Activated CD4-positive, alpha-beta T cell treated with anti-CD3 and anti-CD28 coated beads, Interleukin-2, Interleukin-4, amounts not matched to agents 100 ng/mL and 50 ng/mL, durations not matched to agents 16 hours and 8 hours (primary cell): ENCODE results near the gene TOM1L2.
"Not testable (repeated sequence)": the region's sequence is repeated elsewhere in the genome, so short reads cannot be mapped to it uniquely, and the experiment has no call there.

ENCODE experiments used
- DNase-seq: peaks from one replicate; pipeline ENCODE4 v3.0.0-alpha.2; 2020; ENCODE audit warnings: low spot score

TOM1L2 gene

DNA sequence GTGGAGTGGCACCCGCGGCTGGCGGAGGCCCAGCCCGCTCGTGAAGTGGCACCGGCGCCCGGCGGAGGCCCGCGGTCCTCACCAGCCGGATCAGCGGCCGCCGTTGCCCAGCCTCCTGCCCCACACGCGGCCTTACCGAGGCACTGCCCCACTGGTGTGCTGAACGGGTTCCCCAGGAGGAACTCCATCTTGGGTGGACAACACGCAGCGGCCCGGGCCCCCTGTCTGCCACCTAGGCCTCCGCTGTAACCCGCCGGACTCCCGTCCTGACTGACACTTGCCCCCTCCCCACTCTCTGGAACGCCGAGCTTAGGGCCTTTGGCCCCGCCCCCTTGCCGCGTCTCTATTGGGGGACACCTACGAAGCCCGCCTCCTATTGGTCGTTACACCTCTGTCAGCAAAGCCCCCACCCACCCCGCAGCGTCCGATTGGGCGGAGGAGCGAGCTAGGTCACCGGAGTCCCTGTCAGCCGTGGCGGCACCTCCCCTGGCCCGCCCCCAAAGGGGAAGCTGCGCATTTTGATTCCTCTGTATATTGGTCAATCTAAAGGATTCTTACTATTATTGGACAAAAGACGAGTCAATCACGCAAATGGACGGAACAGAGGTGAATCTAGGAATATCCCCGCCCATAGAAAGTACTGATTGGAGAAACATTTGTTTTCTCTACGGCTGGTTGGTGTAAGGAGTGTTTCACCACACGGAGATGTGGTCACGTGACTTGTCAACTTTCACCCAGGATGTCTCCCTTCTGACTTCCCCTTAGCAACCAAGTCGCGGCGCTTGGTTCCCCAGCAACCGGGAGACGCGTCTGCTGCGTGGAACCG, at the start of gene TOM1L2, which contains the start of gene DRC3:
TOM1L2 (minus strand) TSS at position 275 of the 826 bp plus-strand sequence; CDS start at position 188, 87 bp downstream.
DRC3 (plus strand) TSS at position 737 of the 826 bp plus-strand sequence. CDS start 4,737 bp downstream, outside the sequence.
- peak; percentile 100 for DNase-seq

- no peak for DNase-seq
These were observed 49.2 kb upstream of the TOM1L2 start for GRCh38 chr17:18021372-18021771.

DNA sequence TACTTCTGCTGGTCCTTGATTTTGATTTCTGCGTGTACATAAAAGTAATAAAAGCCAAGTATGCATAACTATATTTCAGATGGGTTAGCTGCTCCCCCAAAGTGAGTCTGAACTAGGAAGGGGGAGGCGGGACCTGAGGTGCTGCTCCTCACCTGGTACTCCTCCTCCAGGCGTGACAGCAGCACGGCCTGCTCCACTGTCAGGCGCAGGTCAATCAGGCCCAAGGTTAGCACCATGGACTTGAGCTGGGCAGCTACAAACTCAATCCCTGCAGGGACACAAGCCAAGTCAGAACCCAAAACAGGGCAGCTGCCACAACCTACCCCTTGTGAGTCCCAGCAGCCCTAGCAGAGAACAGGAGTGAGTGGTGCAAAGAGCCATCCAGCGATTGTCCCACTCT, 48.8 kb upstream of the TOM1L2 start:
- no peak for DNase-seq

GRCh38 chr17:18019838-18020154, 47.6 kb upstream of the TOM1L2 start:
- DNase-seq, result no peak

DNA sequence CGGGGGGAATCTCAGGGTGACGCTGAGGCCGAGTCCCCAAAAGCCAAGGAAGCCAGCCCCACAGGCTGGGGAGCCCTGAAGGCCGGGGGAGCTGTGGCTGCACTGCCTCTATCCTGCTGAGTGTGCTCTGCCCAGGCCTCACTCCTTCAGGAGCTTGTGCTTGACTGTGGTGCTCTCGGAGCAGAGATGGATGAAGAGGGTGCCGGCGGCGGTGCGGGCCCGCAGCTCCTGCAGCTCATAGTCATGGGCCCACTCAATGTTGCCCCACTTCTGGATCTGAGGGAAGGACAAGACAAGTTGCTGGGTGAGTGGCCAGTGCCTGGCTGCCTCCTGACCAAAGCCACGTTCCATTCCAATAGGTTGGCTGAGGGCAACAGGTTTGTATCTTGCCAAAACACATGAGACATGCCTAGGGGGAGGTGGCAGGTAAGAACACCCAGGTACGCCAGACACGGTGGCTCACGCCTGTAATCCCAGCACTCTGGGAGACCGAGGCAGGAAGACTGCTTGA, 46.3 kb upstream of the TOM1L2 start:
- DNase-seq, result no peak

DNA sequence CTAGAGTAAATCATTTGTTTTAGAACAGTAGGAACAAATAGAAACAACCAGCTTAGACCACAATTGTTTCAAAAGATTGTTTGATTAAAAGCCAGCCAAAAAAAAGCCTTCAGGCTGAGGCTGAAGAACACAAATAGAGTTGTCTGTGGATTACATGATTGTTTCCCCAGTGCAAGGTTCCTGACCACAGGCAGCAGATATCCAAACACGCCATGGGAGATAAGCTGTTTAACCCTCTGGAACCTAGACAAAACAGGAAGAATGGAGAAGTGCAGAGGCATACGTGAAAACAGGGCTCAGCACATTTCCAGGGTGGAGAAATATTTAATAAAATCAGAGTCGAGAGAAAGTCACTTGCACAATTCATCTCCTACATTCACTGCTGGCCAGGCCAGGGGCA, 45.8 kb upstream of the TOM1L2 start:
- DNase-seq, result no peak

DNA sequence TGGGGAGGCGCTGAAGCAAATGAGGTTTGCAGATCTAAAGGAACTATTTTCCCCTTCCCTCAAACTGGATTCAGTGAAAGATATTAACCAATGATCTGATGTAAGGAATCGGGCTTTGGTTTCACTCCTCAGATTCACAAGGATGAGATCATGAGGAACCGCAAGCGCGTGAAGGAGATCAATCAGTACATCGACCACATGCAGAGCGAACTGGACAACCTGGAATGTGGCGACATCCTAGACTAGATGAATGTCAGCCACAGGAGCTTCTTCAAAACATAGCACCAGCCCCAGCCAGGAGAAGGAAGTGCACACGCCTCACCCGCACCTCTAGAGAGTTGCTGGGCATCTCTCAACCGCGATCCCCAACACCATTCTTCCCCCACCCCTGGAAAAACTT, 44.2 kb upstream of the TOM1L2 start:
- no peak for DNase-seq

GRCh38 chr17:18015593-18015992, 43.4 kb upstream of the TOM1L2 start:
- no peak for DNase-seq

DNA sequence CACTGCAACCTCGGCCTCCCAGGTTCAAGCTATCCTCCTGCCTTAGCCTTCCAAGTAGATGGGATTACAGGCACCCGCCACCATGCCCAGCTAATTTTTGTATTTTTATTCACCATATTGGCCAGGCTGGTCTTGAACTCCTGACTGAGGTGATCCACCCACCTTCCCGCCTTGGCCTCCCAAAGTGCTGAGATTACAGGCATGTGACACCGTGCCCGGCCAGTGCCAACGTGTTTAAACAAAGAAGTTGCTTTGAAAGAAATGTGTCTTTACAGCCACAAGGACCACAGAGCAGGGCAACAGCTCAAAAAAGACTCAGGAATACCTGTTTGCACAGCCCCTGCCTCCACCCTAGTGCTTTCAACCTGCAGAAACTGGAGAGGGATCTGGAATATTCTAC, 41.8 kb upstream of the TOM1L2 start:
- no peak for DNase-seq

GRCh38 chr17:18011286-18011685, 39.1 kb upstream of the TOM1L2 start:
- no peak for DNase-seq

GRCh38 chr17:18009609-18010420, 37.6 kb upstream of the TOM1L2 start:
- DNase-seq, result no peak

DNA sequence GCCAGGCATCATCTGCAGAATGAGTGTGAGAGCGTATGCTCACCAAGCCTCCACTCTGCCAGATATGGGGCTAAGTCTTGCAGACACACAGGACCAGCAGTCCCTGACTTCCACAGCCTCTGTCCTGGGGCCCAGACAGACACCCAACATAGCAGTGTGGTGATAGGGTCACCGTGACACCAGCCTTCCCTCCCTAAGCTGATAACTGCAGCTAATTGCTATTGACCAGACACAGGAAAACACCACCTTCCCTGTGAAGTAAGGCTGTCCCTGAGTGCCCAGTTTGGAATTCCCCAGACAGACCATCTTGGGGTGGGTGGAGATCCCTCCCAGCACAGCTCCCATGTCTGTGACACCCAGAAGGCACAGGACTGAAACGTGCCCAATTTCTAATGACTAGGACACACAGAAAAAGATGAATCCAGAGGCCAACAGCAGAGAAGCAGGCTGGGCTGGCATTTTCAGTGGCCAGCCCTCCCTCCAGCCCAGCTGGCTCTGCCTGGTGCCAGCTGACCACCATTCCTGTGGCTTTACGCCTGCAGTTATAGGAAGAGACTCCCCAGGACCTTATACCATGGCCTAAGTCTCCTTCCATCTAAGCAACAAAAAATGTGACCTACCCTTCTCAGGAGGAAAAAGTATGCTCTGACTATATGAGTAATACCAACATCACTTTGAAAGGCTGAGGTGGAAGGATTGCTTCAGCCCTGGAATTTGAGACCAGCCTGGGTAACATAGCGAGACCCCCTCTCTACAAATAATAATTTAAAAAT, 36.5 kb upstream of the TOM1L2 start:
- no peak for DNase-seq

DNA sequence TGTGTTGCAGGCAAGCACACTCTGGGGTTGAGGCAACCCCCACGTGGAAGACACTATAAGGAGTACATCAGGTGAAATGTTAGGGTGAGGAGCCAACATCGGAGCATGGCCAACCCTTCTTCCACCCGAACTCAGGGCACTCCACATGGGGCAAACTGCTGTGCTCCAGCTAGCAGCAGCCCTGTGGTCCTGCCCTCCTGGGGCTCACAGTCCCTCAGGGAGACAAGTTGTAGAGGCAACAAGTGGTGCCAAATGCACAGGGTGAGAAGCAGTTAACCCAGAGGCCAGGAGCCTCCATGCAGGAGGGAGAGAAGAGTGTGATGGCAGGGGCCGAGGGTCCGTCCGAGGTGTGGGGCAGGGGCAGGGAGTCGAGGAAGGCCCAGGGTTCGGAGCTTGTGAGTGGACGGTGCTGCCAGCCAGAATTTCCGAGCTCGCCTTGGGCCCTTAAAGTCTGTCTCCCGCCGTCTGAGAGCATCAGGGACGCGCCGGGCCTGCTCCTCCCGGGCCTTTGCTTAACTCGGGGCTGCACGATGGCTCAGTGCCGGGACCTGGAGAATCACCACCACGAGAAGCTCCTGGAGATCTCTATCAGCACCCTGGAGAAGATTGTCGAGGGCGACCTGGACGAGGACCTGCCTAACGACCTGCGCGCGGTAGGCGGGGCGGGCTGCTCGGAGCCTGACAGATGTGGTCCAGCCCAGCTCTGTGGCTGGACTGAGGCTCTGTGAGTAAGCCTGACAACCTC, 34.5 kb upstream of the TOM1L2 start:
- DNase-seq, result no peak

DNA sequence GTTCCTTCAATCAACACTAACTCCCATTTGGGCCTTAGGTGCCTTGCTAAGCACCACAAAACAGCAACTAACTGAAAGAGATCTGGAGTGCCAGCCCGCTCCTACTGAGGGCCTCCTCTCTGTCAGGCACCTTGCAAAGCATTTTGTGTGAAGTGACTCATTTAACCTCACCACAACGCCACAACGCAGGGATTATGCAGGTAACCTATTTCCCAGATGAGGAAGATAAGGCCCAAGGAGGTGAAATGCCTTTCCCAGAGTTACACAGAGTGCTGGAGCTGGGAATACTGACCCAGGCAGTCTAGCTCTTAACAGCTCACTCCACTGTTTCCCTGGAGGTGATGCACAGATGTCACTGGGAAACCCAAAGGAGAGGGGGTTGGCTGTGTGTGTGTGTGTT, 33.3 kb upstream of the TOM1L2 start:
- no peak for DNase-seq

GRCh38 chr17:18004884-18005305, 32.7 kb upstream of the TOM1L2 start:
- DNase-seq, result no peak

DNA sequence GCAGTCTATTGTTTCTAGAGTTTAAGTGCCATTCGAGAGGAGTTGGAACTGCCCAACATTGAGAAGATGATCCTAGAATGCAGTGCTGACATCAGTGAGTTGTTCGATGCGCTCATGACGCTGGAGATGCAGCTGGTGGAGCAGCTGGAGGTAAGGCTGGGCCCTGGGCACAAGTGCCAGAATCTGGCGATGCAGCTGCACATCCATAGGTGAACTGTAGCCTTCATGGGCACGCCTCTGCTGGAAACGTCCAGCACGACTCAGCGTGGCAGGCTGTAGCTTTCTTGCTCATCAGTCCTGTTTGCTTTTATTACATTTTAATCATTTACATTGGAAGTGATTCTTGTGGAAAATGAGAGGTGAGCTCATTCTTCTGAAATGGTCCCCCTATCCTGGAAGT, 32.1 kb upstream of the TOM1L2 start:
- no peak for DNase-seq

DNA sequence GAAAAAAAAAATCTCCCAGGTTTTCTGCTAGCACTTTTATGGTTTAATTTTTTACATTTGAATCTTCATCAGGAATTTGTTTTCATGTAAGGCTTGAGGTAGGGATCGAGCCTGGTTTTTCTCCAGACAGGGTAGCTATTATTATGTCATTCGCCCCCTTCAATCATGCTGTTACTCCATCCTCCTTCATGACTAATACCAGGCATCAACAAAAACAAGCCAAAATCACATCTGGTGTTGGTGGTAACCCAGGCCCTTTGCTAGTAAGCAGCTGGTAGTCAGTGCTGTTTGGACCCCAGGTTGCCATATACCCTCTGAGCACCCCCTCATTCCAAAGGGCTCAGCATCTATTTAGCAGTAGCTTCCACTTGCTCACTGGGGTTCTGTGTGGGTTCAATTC, 30.0 kb upstream of the TOM1L2 start:
- no peak for DNase-seq

GRCh38 chr17:18000030-18000408, 27.8 kb upstream of the TOM1L2 start:
- no peak for DNase-seq

- no peak for DNase-seq
These were observed 27.3 kb upstream of the TOM1L2 start for GRCh38 chr17:17999364-18000029.

DNA sequence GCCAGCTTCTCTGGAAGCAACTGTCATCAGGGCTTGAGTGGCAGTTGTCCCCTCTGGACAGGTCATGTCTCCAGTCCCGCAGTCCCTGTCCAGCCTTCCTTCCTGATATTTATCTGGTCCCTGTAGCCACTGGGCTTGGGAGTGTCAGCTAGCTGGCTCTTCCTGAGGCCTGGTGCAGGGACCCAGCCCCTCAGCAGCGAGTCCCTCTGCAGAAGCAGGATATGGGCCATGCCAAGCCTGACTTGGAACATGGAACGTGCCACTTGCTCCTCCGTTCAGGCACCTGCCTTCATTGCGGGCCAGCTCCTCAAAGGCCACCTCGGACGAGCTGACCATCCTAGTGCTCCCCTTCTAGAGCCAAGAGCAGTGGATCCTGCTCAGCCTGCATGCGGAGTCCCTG, 26.7 kb upstream of the TOM1L2 start:
- DNase-seq, result no peak

DNA sequence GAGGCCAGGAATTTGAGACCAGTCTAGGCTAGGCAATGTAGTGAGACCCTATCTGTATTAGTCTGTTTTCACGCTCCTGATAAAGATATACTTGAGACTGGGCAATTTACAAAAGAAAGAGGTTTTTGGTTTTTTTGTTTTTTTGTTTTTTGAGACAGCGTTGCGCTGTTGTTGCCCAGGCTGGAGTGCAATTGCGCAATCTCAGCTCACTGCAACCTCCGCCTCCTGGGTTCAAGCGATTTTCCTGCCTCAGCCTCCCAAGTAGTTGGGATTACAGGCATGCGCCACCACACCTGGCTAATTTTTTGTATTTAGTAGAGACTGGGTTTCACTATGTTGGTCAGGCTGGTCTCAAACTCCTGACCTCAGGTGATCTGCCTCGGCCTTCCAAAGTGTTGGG, 23.7 kb upstream of the TOM1L2 start:
- not testable (repeated sequence) for DNase-seq
